Motor neuron (in vitro differentiated cells): ENCODE results near the gene SPATA1. TPM values are rescaled to one million over a fixed set of nuclear protein-coding genes. Genes with fewer than 3 reads are reported as not detected.
"Not testable (repeated sequence)": the region's sequence is repeated elsewhere in the genome, so short reads cannot be mapped to it uniquely, and the experiment has no call there.

ENCODE experiments used
- ATAC-seq, 8 experiments: fragments of 200-7000 bp; cut with Tn5 transposase; replicated peaks in 6 of 8; 2 replicates each; pipeline ENCODE4 v1.8.0; 2021; ENCODE audit warnings: mild to moderate bottlenecking in 8 of 8, moderate library complexity in 8 of 8
- H3K27ac ChIP-seq, 2 donors: fragments of 250-450 bp; sonication (Bioruptor Pico); 2 replicates each; pipeline ENCODE4 v1.9.0; 2021; ENCODE audit warnings: antibody characterized with exemption in 2 of 2, mild to moderate bottlenecking in 2 of 2, moderate library complexity in 1 of 2
- H3K4me1 ChIP-seq, 2 donors: fragments of 250-450 bp; sonication (Bioruptor Pico); replicated peaks in 1 of 2; 2 replicates each; pipeline ENCODE4 v1.6.1; 2021; ENCODE audit warnings: antibody characterized with exemption in 2 of 2, mild to moderate bottlenecking in 2 of 2, moderate library complexity in 1 of 2
- H3K4me3 ChIP-seq, 5 donors: fragments of 250-450 bp; sonication (Bioruptor Pico); 2 replicates each; pipeline ENCODE4 v1.9.0; 2021; ENCODE audit warnings: antibody characterized with exemption in 5 of 5, mild to moderate bottlenecking in 5 of 5, moderate library complexity in 4 of 5
- WGBS, 10 experiments: fragments of 450-650 bp; shearing (Covaris generic); methylation state at CpG; one replicate each; pipeline ENCODE4 v1.0.0; 2022; 5-methylcytosine and 5-hydroxymethylcytosine counted together
- in situ Hi-C, 9 experiments: fragments of 400-800 bp; cut with MboI; loops; one replicate each; pipeline ENCODE4 v1.15.0; 2021; ENCODE audit warnings: low sequenced_read_pairs in 9 of 9, low pct_unique_long_range_greater_than_20kb in 2 of 9; ENCODE audit not compliant: unreplicated experiment in 9 of 9
- total RNA-seq, 8 experiments: library from RNA; unstranded; fragments of 300-600 nt; gene quantifications; 2 replicates each; pipeline versions ENCODE4 v1.2.3 to v1.2.4, GENCODE V29; 2022

SPATA1 gene
- total RNA-seq, 8 experiments from 2014 or later = 0.67 to 3.3 (median 1.6) TPM

DNA sequence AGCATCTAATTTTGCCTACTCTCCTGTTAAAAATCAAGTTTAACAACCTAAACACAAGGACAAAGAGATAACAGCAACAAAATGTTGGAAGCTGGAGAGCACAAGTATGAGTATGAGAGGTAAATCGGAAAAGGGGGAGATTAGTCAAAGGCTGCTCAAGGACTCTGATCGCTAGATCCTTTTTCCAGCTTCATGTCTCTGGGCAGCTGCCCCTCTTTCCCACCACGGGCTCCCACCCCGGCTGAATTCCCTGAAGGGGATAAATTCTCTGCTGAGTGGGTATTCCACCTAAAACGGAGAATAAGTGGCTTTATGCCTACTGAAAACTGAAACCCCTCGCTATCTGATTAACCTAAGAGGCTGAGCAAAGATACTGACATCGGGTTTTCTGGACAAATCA is 68.8 kb downstream of the SPATA1 start:
- H3K4me3 ChIP-seq = peak overlapping the region in 3 of 5 donors; percentile 43 to 80 (median 47)

DNA sequence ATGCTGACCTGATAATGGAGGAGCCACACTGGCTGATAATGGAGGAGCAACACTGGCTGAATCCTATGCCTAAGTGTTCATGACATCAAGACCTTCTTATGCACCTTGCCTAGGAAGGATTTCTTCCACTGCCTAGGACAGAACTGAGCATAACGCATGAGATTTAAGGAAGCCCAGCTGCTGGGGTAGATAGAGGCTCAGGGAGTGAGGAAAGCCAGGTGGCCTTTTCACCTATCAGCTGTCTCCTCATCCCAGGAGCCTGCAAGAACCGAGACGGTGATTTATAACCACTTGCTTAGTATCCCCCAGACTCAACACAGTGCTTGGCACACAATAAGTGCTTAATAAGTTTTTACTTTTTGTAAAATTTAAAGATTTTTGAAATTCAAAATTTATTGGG is 75.5 kb downstream of the SPATA1 start:
- no peak for ATAC-seq
- WGBS, 10 experiments = 73 to 100% (median 88%) methylated on average over 3 of the region's 3 CpGs; no CpG with 5 or more reads in 4 of the 10 experiments
- in situ Hi-C loops = no loop called here
- Histone ChIP-seq H3K4me3 (no peak overlapping the region), H3K4me1 (peaks cover 17 to 21% of the 10 kb centered on the region in 2 donors), H3K27ac (no peak overlapping the region)

More for the DNA sequence above, 68.8 kb downstream of the SPATA1 start:
- Histone ChIP-seq H3K4me1 (peaks cover 3 to 15% of the 10 kb centered on the region in 2 donors), H3K27ac (no peak overlapping the region)
- no peak for ATAC-seq
- in situ Hi-C loops = no loop called here
- 43 to 100% (median 67%) methylated on average over 1 to 6 of the region's 7 CpGs; no CpG with 5 or more reads in 1 of the 10 experiments for whole genome bisulfite sequencing, 10 experiments

DNA sequence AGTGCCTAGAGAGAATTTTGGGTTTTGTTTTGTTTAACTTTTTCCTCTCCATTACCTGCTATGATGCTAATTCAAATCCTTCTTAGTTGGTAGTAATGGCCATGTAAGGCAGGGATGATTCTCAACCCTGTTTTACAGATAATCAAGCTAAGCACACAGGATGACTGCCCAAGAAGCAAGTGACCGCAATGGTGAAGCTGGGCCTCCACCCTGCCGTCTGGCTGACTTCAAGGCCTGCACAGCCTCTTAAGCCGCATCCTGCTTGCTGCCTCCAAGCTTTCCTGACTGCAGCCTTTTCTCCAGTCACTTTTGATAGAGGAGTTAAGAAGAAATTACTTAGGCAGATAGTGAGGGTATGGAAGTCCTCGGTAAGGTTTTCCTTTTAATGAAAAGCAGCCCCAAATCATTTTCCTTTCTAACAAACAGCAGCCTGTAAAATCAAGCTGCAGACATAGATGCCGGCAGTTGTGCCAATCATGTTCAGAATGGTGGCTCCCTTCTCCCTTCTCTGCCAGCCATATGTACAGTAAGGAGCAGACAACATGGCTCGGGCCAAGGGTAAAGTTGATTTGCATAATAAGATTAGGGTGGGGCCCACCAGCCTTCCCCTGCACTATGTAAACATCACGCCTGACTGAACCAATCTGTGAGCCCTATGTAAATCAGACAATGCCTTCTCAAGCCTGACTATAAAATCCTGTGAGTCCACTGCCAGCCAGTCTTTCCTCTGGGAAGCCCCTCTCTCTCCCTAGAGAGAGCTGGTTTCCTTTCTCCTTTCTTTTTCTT is 76.8 kb downstream of the SPATA1 start:
- Histone ChIP-seq H3K4me1 (peaks cover 17 to 21% of the 10 kb centered on the region in 2 donors), H3K4me3 (no peak overlapping the region), H3K27ac (peak overlapping the region in 1 of 2 donors; percentile 21)
- ATAC-seq = peak; percentile 83 to 99 (median 98)
- WGBS, 10 experiments = 40 to 100% (median 48%) methylated on average over 1 to 7 of the region's 7 CpGs; no CpG with 5 or more reads in 2 of the 10 experiments
- in situ Hi-C loops = no loop called here

DNA sequence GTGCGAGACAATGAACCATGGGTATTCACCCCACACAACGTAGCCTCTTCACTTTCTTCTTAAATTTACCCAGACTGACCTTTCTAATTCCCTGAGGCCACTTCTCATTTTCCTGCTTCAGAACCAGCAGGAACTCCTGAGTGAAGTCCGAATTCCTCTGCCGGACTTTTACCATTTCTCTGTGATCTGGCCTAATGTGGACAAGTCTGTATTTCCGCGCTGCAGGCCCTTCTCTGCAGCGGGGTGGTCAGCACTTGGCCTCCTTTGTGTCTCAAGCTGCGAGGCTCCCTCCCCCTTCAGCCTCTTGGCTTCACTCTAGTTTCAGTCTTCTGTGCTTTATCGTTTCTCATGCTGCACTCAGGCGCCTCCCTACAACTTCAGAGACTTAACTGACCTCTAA is 77.5 kb downstream of the SPATA1 start:
- H3K4me3 ChIP-seq = no peak overlapping the region
- in situ Hi-C loops = no loop called here
- H3K4me1 ChIP-seq = peaks cover 17 to 21% of the 10 kb centered on the region in 2 donors
- no peak overlapping the region for H3K27ac ChIP-seq
- 27 to 100% (median 87%) methylated on average over 1 to 10 of the region's 10 CpGs for WGBS, 10 experiments
- ATAC-seq = peak in 7 of 8 experiments; percentile 9 to 54 (median 28)

DNA sequence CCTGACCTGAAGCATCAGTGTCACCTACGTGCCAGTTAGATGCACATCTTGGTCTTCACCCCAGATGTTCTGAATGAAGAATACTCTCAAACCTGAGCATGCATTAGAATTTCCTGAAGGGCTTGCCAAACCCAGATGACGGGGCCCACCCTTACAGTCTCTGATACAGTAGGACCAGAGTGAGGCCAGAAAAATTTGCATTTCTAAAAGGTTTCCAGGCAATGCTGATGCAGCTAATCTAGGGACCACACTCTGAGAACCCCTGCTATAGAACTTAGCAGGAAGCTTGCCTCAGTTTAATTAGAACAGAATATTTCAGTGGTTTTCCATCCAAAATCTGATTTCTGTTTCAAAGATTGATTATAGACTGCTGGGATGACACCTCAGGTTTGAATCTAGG is 77.9 kb downstream of the SPATA1 start:
- no peak overlapping the region for H3K4me3 ChIP-seq
- in situ Hi-C loops = no loop called here

DNA sequence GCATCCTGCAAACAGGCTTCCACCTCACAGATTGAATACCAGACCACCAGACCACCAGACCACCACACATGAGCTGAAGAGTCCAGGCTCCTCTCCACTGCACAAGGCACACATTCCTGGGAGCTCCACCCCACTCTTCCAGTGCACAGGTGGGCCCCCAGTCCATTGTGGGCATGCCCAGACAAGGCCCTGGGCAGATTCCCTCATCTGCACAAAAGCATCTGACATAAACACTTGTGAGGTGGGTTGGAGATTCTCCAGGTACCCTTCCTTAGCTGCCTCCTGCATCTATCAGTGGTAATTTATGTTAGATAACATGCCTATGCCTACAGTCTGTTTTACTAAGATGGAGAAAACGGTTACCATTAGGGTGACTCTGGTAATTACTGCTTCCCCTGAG is 79.6 kb downstream of the SPATA1 start:
- peaks cover 17 to 21% of the 10 kb centered on the region in 2 donors for H3K4me1 ChIP-seq
- ATAC-seq = no peak
- no peak overlapping the region for H3K4me3 ChIP-seq
- in situ Hi-C loops = no loop called here
- no peak overlapping the region for H3K27ac ChIP-seq
- whole genome bisulfite sequencing, 10 experiments = 0 to 57% (median 13%) methylated on average over 1 of the region's 1 CpG; no CpG with 5 or more reads in 5 of the 10 experiments

More for the DNA sequence above, 77.9 kb downstream of the SPATA1 start:
- H3K4me1 ChIP-seq = peaks cover 17 to 21% of the 10 kb centered on the region in 2 donors
- peak in 4 of 8 experiments; percentile 15 to 79 (median 46) for ATAC-seq
- 30 to 100% (median 76%) methylated on average over 1 to 2 of the region's 2 CpGs; no CpG with 5 or more reads in 3 of the 10 experiments for WGBS, 10 experiments
- no peak overlapping the region for H3K27ac ChIP-seq

DNA sequence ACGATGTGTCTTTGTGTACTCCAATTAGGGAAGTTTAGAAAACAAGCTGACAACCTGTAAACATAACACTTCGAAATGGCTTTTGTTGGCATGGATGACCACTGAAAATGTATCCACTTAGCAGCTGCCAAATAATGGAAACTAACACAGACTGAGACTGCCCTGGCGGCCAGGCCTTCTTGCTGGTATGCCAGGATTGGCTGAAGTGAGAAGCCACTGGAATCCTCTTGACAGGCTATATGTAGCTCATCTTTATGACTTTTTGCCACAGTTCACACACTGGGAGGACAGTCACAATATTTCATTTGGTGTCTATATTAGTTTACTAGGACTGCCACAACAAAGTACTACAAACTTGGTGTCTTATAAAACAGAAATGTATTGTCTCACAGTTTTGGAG is 80.9 kb downstream of the SPATA1 start:
- no peak overlapping the region for H3K4me3 ChIP-seq
- no peak for ATAC-seq
- H3K4me1 ChIP-seq = peaks cover 17 to 21% of the 10 kb centered on the region in 2 donors
- in situ Hi-C loops = no loop called here
- no peak overlapping the region for H3K27ac ChIP-seq
- WGBS, 10 experiments = 46 to 100% (median 94%) methylated on average over 1 to 3 of the region's 3 CpGs; no CpG with 5 or more reads in 2 of the 10 experiments

DNA sequence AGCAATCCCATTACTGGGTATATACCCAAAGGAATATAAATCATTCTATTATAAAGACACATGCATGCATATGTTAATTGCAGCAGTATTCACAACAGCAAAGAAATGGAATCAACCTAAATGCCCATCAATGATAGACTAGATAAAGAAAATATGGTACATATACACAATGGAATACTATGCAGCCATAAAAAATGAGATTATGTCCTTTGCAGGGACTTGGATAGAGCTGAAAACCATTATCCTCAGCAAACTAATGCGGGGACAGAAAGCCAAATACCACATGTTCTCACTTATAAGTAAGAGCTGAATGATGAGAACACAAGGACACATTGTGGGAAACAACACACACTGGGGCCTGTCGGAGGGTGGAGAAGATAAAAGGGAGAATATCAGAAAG is 88.8 kb downstream of the SPATA1 start:
- H3K4me3 ChIP-seq, H3K27ac ChIP-seq, ATAC-seq, H3K4me1 ChIP-seq, in situ Hi-C loops: not testable (repeated sequence)
- 57 to 100% (median 89%) methylated on average over 1 to 2 of the region's 2 CpGs for WGBS, 10 experiments

DNA sequence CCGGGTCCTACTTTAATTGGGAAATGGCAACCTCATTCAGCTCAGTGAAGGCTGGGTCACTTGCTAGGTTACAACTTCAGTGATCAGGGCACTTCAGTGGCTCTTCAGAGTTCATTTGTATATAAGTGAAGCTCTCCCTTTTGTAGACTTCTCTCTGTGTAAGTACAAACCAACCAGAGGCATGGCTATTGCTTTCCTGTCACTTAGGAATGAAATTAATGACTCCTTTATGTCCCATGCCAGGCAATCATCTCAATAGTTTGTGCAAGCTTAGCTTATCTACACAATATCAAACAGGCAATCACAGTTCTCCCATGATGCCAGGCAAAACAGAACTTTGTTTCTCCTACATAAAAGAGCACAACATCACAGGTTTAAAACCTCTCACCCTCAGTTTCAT is 90.8 kb downstream of the SPATA1 start:
- Histone ChIP-seq H3K4me3 (no peak overlapping the region), H3K27ac (no peak overlapping the region), H3K4me1 (peaks cover 0 to 6% of the 10 kb centered on the region in 2 donors)
- in situ Hi-C loops = no loop called here
- WGBS, 10 experiments = 50 to 100% (median 86%) methylated on average over 1 of the region's 1 CpG; no CpG with 5 or more reads in 4 of the 10 experiments
- ATAC-seq = peak in 3 of 8 experiments; percentile 49 to 70 (median 58)

DNA sequence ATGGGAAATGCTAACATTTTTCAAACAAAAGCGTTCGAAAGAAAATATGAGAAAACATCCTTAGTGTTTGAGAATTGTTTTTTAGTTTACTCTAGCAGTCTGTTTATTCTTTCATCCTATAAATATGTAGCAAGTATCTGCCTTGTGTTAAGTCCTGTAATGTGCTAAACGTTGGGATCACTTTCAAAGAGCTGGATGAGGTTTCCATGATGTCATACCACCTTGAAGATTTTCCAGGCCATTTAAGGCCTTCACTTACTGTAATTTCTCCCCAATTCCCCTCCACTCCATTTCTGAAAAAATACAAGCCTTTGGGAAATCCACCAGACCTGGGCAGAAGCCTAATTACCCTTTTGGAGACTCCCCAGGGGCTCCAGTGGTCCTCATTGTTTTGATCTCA is 92.2 kb downstream of the SPATA1 start:
- H3K4me3 ChIP-seq = no peak overlapping the region
- H3K4me1 ChIP-seq = peaks cover 0 to 6% of the 10 kb centered on the region in 2 donors
- in situ Hi-C loops = no loop called here
- no peak overlapping the region for H3K27ac ChIP-seq
- no peak for ATAC-seq
- WGBS, 10 experiments = 43 to 100% (median 85%) methylated on average over 2 to 3 of the region's 3 CpGs; no CpG with 5 or more reads in 1 of the 10 experiments

DNA sequence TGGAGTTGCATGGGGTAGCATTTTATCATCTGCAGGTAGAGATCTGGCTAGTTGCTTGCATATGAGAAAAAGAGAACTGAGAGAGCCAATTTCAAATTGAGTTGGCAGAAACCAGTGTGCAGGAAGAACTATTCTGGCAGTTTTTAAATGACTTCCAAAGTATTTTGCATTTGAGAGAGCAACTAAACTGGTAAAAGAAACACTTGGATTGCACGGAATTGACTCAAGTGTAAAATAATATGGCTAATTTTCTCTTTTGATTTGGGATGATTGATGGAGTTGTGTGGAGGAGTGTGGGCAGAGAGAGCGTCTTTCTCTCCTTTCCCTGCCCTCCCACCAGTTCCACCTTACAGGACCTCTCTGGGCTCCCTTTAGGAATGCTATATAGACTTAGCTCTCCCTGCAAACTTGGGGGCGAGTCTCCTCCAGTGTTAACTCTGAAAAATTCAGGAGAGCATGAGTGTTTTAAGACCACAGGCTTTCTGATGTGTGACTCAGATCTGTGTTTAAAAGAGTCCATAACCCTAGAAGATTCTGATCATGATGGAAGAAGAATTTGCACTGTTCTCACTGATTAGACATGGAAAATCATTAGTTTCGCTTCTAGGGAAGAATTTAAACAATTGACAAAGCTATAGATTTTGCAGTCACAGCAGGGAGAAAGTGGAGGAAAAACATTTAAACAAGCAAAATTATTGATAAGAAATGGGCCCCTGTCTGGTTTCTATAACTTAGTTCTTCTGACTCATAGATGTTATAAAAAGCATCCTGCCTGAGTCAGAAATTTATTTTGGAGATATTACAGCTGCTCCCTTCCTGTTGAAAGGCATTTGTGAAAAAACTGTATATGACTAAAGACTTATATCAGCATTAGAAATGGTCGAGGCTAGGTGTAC is 92.9 kb downstream of the SPATA1 start:
- Histone ChIP-seq H3K4me3 (no peak overlapping the region), H3K4me1 (peaks cover 0 to 6% of the 10 kb centered on the region in 2 donors), H3K27ac (no peak overlapping the region)
- in situ Hi-C loops = no loop called here
- WGBS, 10 experiments = 7 to 100% (median 55%) methylated on average over 1 to 5 of the region's 5 CpGs
- ATAC-seq = peak in 3 of 8 experiments; percentile 46 to 89 (median 51)

DNA sequence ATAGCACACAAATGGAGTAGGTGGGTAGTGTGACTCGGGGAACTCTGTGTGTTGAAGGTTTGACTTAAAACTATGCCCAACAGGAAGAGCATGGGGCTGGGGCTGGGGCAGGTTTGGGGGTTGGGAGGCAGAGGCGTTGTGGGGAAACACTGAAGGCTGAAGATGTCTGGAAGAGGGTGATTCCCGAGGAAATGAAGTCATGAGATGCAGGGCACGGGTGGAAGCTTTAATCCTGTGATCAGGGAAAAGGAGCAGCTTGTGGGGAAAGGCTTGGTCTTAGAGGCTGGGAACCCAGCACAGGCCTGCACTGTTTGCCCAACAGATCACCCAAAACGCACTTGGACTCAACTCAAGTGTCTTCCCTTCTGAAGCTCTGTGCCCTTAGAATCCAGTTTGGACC is 94.6 kb downstream of the SPATA1 start:
- ATAC-seq = no peak
- in situ Hi-C loops = loop anchor here in 2 of 9 experiments (25.0 kb wide), 2 partner anchors 88 to 463 kb away; partner anchors contain the start of genes GNG5 (in 1 of the 2), PRKACB (in 1 of the 2) and SPATA1 (in 1 of the 2)
- Histone ChIP-seq H3K4me3 (no peak overlapping the region), H3K27ac (no peak overlapping the region), H3K4me1 (peaks cover 0 to 6% of the 10 kb centered on the region in 2 donors)
- WGBS, 10 experiments = 60 to 89% (median 84%) methylated on average over 1 to 4 of the region's 5 CpGs; no CpG with 5 or more reads in 7 of the 10 experiments
